ENCODE measurements around the gene PVRIG.
A peak's percentile ranks its signal among the peaks of the same experiment; 100 is the strongest.
"Not testable (repeated sequence)": the region's sequence is repeated elsewhere in the genome, so short reads cannot be mapped to it uniquely, and the experiment has no call there.

PVRIG gene

DNA sequence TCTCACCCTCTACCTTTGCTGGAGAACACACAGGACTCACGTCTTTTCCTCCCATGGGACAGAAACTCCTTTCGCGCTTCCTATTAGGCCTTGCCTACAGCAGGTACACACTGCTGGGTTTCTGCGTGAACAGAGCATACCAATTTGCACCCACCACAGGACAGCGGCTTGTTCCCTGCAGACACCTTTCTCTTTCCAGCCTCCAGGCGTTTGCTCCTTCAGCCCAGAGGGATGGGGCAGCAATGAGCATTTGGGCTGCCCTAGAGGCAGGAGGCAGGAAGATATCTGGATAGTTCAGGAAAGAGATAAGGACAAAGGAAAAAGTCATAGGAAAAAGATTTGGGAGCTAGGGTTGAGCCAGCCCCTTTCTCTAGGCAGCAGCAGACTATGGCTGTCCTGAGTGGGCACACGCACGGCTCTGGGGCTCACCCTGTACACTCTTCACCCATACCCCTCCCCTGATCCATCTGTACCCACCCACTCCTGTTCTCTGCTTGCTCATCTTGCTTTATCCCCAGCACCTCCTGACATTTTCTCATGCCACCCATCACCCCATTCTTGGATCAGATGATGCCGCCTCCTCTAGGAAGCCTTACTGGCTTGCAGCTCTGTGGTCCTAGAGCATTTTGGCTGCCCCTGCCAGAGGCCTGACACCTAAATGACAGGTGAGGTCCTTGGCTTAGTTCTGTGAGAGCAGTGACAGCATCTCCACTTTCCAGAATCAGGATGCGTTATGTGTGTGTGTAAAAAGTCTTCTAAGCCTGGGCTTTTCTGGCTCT, 47.0 kb downstream of the PVRIG start:
- H3K4me3 ChIP-seq (IDR thresholded peaks at IDR 0.05; ENCODE audit: insufficient read depth, low read depth, low read length) = no peak overlapping the region

DNA sequence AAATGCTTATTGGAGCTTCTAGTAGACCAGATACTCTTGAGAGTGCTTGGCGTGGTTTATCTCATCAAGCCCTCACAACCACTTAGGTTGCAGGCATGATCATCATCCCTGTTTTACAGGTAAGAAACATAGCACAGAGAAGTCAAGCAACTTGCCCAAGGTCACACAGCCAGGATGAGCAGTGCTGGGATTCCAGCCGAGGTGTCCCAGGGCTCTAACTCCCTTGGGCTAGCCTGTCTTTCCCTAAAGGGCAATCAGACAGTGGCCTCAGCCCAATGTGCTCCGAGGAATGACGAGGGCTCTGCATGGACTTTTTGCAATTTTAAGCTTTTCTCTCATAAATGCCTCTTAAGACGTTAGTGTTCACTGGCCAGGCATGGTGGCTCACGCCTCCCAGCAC, 47.9 kb downstream of the PVRIG start:
- Histone ChIP-seq H3K4me1 (ENCODE audit: low read depth, poor library complexity, severe bottlenecking) (peaks cover 25% of the 10 kb centered on the region), H3K36me3 (ENCODE audit: insufficient read depth) (no peaks in the 10 kb centered on the region), H2AFZ (ENCODE audit: low read depth) (no peak overlapping the region), H3K4me2 (no peak overlapping the region), H3K9ac (no peak overlapping the region), H3K27me3 (ENCODE audit: insufficient read depth, low read depth) (no peaks in the 10 kb centered on the region), H3K4me3 (IDR thresholded peaks at IDR 0.05; ENCODE audit: insufficient read depth, low read depth, low read length) (no peak overlapping the region), H3K27ac (no peak overlapping the region), H4K20me1 (ENCODE audit: insufficient read depth) (no peaks in the 10 kb centered on the region), H3K79me2 (ENCODE audit: insufficient read depth, low read depth) (peaks cover 21% of the 10 kb centered on the region; the same call in 1 of the 2 replicates)
- TF ChIP-seq, protein P1, sequence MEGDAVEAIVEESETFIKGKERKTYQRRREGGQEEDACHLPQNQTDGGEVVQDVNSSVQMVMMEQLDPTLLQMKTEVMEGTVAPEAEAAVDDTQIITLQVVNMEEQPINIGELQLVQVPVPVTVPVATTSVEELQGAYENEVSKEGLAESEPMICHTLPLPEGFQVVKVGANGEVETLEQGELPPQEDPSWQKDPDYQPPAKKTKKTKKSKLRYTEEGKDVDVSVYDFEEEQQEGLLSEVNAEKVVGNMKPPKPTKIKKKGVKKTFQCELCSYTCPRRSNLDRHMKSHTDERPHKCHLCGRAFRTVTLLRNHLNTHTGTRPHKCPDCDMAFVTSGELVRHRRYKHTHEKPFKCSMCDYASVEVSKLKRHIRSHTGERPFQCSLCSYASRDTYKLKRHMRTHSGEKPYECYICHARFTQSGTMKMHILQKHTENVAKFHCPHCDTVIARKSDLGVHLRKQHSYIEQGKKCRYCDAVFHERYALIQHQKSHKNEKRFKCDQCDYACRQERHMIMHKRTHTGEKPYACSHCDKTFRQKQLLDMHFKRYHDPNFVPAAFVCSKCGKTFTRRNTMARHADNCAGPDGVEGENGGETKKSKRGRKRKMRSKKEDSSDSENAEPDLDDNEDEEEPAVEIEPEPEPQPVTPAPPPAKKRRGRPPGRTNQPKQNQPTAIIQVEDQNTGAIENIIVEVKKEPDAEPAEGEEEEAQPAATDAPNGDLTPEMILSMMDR (conservative IDR thresholded peaks at IDR 0.05; ENCODE audit: low read depth, low read length) = no peak

More for the DNA sequence above, 47.0 kb downstream of the PVRIG start:
- peaks cover 25% of the 10 kb centered on the region; the same call in 1 of the 2 replicates for H3K79me2 ChIP-seq (ENCODE audit: insufficient read depth, low read depth)
- H4K20me1 ChIP-seq (ENCODE audit: insufficient read depth) = no peaks in the 10 kb centered on the region
- no peaks in the 10 kb centered on the region for H3K36me3 ChIP-seq (ENCODE audit: insufficient read depth)
- H3K4me2 ChIP-seq = no peak overlapping the region
- peaks cover 25% of the 10 kb centered on the region for H3K4me1 ChIP-seq (ENCODE audit: low read depth, poor library complexity, severe bottlenecking)
- H2AFZ ChIP-seq (ENCODE audit: low read depth) = no peak overlapping the region
- no peak overlapping the region for H3K27ac ChIP-seq
- TF ChIP-seq, protein P1 (conservative IDR thresholded peaks at IDR 0.05; ENCODE audit: low read depth, low read length) = no peak
- no peak overlapping the region for H3K9ac ChIP-seq
- no peaks in the 10 kb centered on the region for H3K27me3 ChIP-seq (ENCODE audit: insufficient read depth, low read depth)

GRCh38 chr7:100268882-100269281, 49.1 kb downstream of the PVRIG start:
- H3K27ac ChIP-seq = not testable (repeated sequence)
- H3K79me2 ChIP-seq (ENCODE audit: insufficient read depth, low read depth) = peaks cover 16% of the 10 kb centered on the region; the same call in 1 of the 2 replicates
- peaks cover 25% of the 10 kb centered on the region for H3K4me1 ChIP-seq (ENCODE audit: low read depth, poor library complexity, severe bottlenecking)

DNA sequence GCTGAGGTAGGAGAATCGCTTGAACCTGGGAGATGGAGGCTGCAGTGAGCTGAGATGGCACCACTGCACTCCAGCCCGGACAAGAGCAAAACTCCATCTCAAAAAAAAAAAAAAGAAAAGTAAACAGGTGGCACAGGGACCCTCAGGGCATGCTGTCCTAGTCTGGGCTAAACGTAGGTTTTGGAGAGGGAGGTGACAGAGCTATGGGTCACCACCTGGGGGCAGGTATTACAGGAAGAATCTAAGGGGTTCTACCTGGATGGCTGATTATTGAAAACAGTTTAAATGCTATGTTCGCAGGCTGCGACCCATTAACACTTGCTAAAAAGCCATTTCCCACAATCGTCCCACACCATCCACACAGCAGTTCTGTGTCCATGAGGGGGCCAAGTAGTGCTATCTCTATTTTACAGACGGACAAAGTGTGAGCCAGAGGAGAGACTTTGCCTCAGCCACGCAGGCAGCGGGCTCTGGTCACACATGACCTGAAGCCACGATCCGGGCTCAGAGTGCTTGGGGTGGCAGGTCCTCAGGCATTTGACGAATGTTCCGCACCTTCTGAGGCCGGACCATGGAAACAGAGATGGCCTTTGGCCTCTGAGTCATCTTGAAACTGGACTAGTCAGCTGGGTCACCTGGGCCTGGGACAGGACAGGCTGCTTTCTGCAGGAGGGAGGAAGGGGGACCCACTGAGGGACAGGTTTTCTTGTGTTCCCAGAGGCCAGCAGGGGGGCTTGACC, 49.7 kb downstream of the PVRIG start:
- H3K4me3 ChIP-seq (IDR thresholded peaks at IDR 0.05; ENCODE audit: insufficient read depth, low read depth, low read length); H3K36me3 ChIP-seq (ENCODE audit: insufficient read depth); H3K27me3 ChIP-seq (ENCODE audit: insufficient read depth, low read depth); H2AFZ ChIP-seq (ENCODE audit: low read depth); H3K9ac ChIP-seq; H3K4me2 ChIP-seq; H4K20me1 ChIP-seq (ENCODE audit: insufficient read depth); H3K27ac ChIP-seq: not testable (repeated sequence)
- peaks cover 16% of the 10 kb centered on the region; the same call in 1 of the 2 replicates for H3K79me2 ChIP-seq (ENCODE audit: insufficient read depth, low read depth)
- H3K4me1 ChIP-seq (ENCODE audit: low read depth, poor library complexity, severe bottlenecking) = peaks cover 25% of the 10 kb centered on the region

More at GRCh38 chr7:100268882-100269281, 49.1 kb downstream of the PVRIG start:
- H2AFZ ChIP-seq (ENCODE audit: low read depth); H3K36me3 ChIP-seq (ENCODE audit: insufficient read depth); H3K4me2 ChIP-seq; H4K20me1 ChIP-seq (ENCODE audit: insufficient read depth); H3K4me3 ChIP-seq (IDR thresholded peaks at IDR 0.05; ENCODE audit: insufficient read depth, low read depth, low read length); H3K9ac ChIP-seq; H3K27me3 ChIP-seq (ENCODE audit: insufficient read depth, low read depth): not testable (repeated sequence)

GRCh38 chr7:100270046-100270918, 50.5 kb downstream of the PVRIG start:
- Histone ChIP-seq H3K4me1 (ENCODE audit: low read depth, poor library complexity, severe bottlenecking) (peaks cover 25% of the 10 kb centered on the region), H3K4me2 (peak overlapping the region; percentile 66; the same call in 1 of the 2 replicates), H3K79me2 (ENCODE audit: insufficient read depth, low read depth) (peaks cover 16% of the 10 kb centered on the region; the same call in 1 of the 2 replicates)
- H3K36me3 ChIP-seq (ENCODE audit: insufficient read depth); H3K27me3 ChIP-seq (ENCODE audit: insufficient read depth, low read depth); H3K4me3 ChIP-seq (IDR thresholded peaks at IDR 0.05; ENCODE audit: insufficient read depth, low read depth, low read length); H3K27ac ChIP-seq; H4K20me1 ChIP-seq (ENCODE audit: insufficient read depth); H2AFZ ChIP-seq (ENCODE audit: low read depth); H3K9ac ChIP-seq: not testable (repeated sequence)

All from KMS-11 (cell line).